K562 (cell line): ENCODE data around the gene PKHD1.

ENCODE experiments used
- CBX2 ChIP-seq: fragments of 200-600 bp; sonication (generic); IDR thresholded peaks from one replicate; pipeline ENCODE4 v1.6.1; 2012; ENCODE audit warnings: mild to moderate bottlenecking, low read length, inconsistent platforms; ENCODE audit not compliant: insufficient read depth, poor library complexity, severe bottlenecking
- EZH2 ChIP-seq: IDR thresholded peaks from 2 replicates; pipeline ENCODE4 v1.6.1; 2012; ENCODE audit warnings: low read depth, mild to moderate bottlenecking, inconsistent platforms, low read length, borderline replicate concordance
- GABPA ChIP-seq: fragments of 200-800 bp; sonication (Bioruptor generic); conservative IDR thresholded peaks from 2 replicates; pipeline ENCODE4 v1.6.1; 2016; ENCODE audit warnings: low read depth, missing genetic modification characterization, missing compliant biosample characterization
- HDAC6 ChIP-seq: IDR thresholded peaks from 2 replicates; pipeline ENCODE4 v1.6.1; 2012; ENCODE audit warnings: low read depth, mild to moderate bottlenecking, control low read depth, inconsistent platforms, low read length, moderate library complexity
- HNRNPLL ChIP-seq: fragments of 200-400 bp; formaldehyde crosslinking; IDR thresholded peaks from 2 replicates; pipeline ENCODE4 v1.6.1; 2017; ENCODE audit warnings: low read length, low read depth, mild to moderate bottlenecking; ENCODE audit not compliant: poor library complexity, severe bottlenecking
- MAFK ChIP-seq: IDR thresholded peaks from 2 replicates; pipeline ENCODE4 v1.6.1; 2011; ENCODE audit warnings: low read length, improper control_type of control experiment
- RNF2 ChIP-seq: sonication (generic); IDR thresholded peaks from 2 replicates; pipeline ENCODE4 v1.6.1; 2016
- TF ChIP-seq, protein P1 (sequence below): fragments of 200-800 bp; sonication (Bioruptor generic); IDR thresholded peaks from 2 replicates; pipeline ENCODE4 v1.6.1; 2016; ENCODE audit warnings: missing genetic modification characterization, missing compliant biosample characterization
- TF ChIP-seq, protein P2 (sequence below): fragments of 450-650 bp; conservative IDR thresholded peaks from 2 replicates; pipeline ENCODE4 v1.6.1; 2016; ENCODE audit warnings: missing genetic modification characterization, low read depth, mild to moderate bottlenecking, missing compliant biosample characterization, moderate library complexity

DNA sequence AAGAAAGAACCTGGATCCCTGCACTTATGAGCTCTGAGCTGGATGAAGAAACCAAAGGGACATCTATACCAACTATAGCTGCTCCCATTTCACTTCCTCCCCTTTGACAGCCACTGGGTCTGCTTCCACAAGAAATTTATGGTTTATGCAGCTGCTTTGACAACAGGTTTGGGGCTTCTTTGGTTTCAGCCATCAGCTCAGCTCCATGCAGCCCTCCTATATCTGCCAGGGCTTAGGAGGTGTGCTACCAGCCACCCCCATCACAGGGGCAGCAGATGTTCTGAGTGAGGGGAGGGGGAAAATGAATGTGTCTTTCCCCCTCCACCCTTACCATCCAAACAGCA lies 29.2 kb upstream of the PKHD1 start:
- TF ChIP-seq EZH2 (no peak), MAFK (no peak), CBX2 (no peak), RNF2 (no peak), HDAC6 (no peak), HNRNPLL (no peak), GABPA (no peak)
- TF ChIP-seq, protein P1, sequence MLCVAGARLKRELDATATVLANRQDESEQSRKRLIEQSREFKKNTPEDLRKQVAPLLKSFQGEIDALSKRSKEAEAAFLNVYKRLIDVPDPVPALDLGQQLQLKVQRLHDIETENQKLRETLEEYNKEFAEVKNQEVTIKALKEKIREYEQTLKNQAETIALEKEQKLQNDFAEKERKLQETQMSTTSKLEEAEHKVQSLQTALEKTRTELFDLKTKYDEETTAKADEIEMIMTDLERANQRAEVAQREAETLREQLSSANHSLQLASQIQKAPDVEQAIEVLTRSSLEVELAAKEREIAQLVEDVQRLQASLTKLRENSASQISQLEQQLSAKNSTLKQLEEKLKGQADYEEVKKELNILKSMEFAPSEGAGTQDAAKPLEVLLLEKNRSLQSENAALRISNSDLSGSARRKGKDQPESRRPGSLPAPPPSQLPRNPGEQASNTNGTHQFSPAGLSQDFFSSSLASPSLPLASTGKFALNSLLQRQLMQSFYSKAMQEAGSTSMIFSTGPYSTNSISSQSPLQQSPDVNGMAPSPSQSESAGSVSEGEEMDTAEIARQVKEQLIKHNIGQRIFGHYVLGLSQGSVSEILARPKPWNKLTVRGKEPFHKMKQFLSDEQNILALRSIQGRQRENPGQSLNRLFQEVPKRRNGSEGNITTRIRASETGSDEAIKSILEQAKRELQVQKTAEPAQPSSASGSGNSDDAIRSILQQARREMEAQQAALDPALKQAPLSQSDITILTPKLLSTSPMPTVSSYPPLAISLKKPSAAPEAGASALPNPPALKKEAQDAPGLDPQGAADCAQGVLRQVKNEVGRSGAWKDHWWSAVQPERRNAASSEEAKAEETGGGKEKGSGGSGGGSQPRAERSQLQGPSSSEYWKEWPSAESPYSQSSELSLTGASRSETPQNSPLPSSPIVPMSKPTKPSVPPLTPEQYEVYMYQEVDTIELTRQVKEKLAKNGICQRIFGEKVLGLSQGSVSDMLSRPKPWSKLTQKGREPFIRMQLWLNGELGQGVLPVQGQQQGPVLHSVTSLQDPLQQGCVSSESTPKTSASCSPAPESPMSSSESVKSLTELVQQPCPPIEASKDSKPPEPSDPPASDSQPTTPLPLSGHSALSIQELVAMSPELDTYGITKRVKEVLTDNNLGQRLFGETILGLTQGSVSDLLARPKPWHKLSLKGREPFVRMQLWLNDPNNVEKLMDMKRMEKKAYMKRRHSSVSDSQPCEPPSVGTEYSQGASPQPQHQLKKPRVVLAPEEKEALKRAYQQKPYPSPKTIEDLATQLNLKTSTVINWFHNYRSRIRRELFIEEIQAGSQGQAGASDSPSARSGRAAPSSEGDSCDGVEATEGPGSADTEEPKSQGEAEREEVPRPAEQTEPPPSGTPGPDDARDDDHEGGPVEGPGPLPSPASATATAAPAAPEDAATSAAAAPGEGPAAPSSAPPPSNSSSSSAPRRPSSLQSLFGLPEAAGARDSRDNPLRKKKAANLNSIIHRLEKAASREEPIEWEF (CRISPR knock-in tag): no peak
- TF ChIP-seq, protein P2, sequence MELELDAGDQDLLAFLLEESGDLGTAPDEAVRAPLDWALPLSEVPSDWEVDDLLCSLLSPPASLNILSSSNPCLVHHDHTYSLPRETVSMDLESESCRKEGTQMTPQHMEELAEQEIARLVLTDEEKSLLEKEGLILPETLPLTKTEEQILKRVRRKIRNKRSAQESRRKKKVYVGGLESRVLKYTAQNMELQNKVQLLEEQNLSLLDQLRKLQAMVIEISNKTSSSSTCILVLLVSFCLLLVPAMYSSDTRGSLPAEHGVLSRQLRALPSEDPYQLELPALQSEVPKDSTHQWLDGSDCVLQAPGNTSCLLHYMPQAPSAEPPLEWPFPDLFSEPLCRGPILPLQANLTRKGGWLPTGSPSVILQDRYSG (tag): no peak
